HG03159 (cell line): ENCODE data around the gene RPTOR.
A peak's percentile ranks its signal among the peaks of the same experiment; 100 is the strongest.

Experiments used
- ATAC-seq: cut with Tn5 transposase; IDR thresholded peaks from one replicate; pipeline ENCODE4 v1.9.1; 2021; ENCODE audit warnings: mild to moderate bottlenecking, moderate library complexity; ENCODE audit not compliant: unreplicated experiment

RPTOR gene

GRCh38 chr17:80980397-80981061, 435.9 kb downstream of the RPTOR start:
- no peak for ATAC-seq

- ATAC-seq, result no peak
Measured at GRCh38 chr17:80981062-80981902, 436.6 kb downstream of the RPTOR start.

- no peak for ATAC-seq
Measured at GRCh38 chr17:80981929-80982425, 437.3 kb downstream of the RPTOR start.

DNA sequence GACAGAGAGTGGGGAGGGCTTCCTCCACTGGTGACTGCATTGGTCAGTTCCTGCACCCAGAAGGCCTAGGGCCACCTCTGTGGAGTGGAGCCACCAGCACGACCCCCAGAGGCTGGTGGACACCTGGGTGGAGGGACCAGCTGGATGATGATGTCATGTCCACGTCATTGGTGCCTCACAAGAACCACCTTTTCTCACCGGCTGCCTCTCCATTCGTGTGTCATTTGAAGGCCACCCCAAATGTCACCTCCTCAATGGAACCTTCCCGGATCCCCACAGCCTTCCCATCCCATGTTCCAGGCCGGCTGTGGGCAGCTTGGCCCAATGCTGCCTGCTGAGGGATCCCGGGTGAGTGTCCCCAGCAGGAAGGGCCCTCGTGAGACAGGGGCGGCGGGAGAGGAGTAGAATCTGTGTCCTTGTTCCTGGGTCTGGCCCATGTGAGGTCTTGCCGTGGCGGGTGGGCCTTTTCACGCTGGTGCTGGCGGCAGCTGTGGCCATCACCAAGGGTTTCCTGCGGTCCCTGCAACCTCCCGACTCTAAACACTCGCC, 437.9 kb downstream of the RPTOR start:
- no peak for ATAC-seq

DNA sequence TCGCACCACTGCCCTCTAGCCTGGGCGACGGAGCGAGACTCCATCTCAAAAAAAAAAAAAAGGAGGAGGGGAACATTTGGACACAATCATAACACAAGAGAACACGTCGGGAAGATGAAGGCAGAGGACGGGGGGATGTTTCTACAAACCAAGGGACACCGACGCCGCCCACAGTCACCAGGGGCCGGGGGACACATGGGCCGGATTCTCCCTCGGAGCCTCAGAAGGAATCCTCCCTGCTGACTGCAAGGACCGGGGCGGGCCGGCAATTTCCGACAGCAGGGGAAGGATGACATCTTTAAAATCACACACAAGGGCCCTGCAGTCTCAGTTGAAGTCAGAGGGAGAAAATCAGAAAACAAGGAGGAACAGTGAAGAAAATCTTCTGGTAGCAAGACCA, 438.9 kb downstream of the RPTOR start:
- ATAC-seq, result no peak

GRCh38 chr17:80984749-80985148, 440.1 kb downstream of the RPTOR start:
- no peak for ATAC-seq

GRCh38 chr17:80986046-80986445, 441.4 kb downstream of the RPTOR start:
- ATAC-seq, result no peak

DNA sequence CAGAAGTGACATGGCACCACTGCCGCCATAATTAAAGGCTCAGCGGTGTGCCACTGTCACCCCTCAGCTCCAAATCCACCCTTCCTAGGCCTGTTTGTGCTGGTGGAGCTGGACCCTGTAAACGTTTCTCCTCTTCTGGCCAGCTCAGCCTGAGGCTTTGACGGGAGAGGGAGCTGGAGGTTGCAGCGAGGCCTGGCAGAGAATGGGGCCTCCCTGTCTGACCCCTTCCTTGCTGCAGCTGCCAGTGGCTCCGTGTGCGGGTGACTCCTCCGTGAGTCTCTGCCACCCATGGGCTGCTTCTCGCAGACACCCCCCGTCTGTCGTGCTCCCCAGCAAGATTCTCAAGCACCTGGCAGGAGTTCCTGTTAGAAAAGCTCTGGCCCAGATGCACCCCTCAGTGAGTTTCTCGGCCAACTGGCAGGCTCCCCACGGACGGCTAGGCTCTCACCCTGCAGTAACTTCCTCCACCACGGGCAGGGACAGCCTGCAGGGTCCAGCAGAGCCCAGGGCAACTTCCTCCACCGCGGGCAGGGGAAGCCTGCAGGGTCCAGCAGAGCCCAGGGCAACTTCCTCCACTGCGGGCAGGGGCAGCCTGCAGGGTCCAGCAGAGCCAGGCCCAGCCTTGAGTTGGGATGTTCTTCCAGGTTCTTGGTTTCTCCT, 442.3 kb downstream of the RPTOR start:
- no peak for ATAC-seq

- no peak for ATAC-seq
Measured at GRCh38 chr17:80987941-80988461, 443.4 kb downstream of the RPTOR start.

DNA sequence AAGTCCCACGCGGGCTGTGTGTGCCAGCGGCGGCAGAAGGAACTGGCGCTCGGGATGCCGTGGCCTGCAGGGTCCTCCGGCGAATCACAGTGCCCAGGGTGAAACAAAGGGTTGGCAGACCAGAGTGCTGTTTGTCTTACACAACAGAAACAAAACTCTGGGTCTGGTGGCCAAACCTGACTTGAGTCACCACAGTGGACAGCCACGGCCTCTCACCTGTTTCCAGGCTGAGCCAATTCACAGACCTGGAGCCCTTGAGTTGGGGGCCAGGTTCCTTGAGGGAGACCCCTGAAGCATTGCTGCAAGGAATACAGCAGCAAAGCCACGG, 444.9 kb downstream of the RPTOR start:
- ATAC-seq, result no peak

- no peak for ATAC-seq
Measured at GRCh38 chr17:80990921-80991644, 446.4 kb downstream of the RPTOR start.

- peak; percentile 56 for ATAC-seq
Measured at GRCh38 chr17:80991645-80992076, 447.0 kb downstream of the RPTOR start, which contains the start of gene CHMP6. Gene CHMP6 (plus strand): TSS chr17:80991841. CDS start chr17:80991919, 78 bp downstream.

DNA sequence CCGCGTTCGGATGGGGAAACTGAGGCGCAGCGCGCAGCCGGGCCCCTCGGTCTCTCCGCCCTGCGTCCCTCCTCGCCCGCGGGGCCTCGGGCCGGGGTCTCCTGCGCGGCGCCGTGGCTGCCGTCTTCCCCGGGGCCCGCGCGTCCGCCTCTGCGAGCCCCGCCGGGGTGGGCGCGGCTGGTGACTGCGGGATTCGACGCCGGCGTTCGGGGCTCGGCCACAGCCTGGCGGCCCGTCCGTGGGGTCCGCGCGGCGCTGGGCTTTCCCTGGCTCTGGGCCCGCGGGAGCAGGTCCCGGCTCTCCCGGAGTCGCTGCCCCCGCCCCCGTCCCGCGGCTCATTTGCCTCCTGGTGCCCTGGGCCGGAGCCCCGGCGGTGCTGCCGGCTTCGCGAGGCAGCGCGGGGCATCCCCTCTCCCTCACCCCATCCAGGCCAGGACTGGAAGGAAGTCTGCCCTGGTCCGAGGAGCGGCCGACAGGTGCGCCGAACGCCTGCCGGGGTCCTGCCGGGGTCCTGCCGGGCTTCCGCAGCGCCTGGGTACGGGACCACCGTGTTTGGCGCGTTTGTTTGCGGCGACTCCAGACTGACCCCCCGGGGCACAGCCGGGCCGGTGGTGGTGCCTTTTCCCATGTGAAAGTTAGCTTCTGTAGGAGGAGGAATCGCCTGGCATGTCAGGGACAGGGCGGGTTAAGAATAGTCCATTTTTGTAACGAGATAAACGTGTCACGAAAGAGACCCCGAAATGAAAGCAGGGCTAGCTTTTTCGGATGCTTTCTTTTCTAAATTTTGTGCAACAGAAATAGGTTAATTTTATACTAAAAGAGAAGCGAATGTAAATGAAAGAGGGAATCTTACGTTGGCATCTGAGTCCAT, 447.7 kb downstream of the RPTOR start:
- peak; percentile 30 for ATAC-seq

DNA sequence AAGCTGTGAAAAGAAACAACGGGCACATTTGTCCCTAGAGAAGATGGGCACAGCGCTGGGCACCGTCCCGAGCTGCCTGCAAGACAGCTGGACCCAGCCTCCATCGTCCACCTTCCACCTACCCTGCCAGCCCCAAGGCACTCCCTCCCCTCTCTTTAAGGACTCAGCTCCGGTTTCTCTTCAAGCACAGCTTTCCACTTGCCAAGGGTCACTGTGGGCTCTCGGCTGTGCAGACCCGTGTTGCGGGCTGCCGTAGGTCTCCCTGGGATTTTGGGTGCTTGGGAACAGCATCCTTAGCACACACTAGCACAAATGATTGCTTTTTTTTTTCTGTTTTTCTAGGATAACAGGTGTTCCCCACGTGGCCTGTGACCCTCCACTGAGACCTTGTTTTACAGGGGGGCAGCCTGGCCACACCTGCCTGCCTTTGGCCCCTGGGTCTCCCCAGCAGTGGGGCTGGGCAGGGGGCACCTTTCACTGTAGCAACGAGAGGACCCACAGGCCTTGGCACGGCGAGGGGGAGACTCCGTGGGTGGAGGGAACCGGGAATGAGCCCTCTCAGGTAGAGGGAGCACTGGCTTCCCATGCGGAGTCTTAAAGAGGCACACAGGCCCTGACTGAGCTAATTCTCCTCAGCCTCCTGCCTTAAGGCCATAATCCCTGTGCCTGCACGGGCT, 448.4 kb downstream of the RPTOR start:
- no peak for ATAC-seq

DNA sequence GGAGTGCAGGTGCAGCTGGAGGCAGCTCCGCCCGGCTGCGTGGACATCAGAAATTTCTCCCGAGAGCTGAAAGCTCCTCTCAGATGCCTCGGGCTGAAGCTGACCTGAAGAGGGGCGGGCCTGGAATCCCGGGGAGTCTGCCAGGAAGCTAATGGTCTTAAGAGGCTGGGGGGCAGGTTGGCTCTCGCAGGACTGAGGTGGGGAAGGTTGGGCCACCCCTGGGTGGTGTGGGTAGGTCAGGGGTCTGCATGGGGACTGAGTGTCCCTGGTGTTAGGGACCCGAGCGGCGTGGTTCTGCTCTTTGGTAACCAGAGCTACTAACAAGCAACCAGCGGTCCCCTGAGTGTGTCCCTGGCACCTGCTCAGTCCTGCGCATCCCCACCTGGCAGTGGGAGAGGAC, 450.5 kb downstream of the RPTOR start:
- no peak for ATAC-seq

DNA sequence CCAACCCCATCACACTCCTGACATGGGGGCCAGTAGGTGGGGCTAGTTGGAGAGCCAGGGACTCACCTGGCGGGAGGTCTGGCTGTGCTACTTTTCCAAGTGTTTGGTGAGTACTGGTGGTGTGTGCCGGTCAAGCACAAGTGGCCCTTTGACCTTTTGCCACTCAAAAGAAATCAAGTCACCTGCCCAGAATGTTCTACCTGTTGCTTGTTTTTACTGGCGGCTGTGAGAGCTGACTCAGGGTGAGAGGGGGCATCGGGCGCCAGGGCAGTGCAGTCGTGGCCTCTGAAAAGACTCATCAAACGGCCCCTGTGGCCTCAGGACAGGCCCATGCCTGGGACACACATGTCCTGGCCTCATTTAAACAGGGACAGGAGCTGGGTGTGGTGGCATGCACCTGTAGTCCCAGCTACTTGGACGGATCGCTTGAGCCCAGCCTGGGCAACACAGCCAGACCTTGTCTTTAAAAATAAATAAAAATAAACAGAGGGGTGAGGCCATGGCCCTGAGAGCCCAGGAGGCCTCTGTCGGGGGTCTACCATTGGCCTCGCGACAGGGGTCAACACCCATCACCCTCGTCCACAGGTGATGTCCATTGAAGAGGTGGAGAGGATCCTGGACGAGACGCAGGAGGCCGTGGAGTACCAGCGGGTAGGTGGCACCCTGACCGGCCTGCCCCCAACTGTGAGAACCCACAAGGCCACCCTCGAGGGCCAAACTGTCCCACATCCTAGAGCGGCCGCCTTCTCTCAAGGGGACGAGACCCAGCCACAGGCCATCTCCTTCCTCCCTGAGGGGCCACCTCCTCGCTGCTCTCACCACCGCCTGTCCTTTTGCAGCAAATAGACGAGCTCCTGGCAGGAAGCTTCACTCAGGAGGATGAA, 452.0 kb downstream of the RPTOR start:
- no peak for ATAC-seq

DNA sequence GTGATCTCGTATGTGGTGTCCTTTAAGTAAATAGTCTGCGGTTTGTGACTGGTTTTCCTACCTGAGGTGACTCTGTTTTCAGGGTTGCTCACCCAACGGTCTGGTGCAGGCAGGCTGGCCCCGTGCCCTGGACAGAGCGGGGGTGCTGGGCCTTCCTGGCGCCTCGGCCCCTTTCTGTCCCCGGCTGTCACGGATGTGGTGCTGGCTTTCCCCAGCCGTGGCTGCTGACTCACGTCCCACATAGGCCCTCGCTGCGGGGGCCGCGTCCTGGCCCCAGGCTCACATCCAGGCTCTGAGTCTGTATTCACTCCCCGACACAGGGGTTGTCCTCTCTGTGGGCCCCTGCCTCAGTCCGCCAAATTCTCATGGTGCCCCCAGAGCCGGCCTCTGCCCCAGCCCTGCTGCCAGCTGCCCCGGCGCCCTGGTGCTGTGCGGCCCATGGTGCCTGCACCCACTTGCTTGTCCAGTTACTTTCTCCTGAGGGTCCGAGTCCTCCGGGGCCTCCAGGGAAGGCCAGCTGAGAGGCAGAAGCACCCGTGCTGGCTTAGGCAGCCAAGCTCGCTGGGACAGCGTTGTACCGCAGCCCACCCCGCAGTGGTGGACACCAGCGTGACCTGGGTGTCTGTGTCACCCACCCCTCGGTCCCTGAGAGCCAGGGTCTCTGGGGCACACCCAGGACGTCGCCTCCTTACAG, 452.9 kb downstream of the RPTOR start:
- ATAC-seq, result no peak
